ENCODE results near the gene PTPRK.

GRCh38 chr6:128303870-128304269, 216.5 kb downstream of the PTPRK start:
- TF ChIP-seq CTCF (conservative IDR thresholded peaks at IDR 0.05; ENCODE audit: low read depth, low read length), result no peak
- TF ChIP-seq EZH2 (IDR thresholded peaks at IDR 0.05; ENCODE audit: low read length, unreplicated experiment), result no peak

Measured in PC-3 (cell line).